ENCODE data around the gene BCL11B.

BCL11B gene

GRCh38 chr14:99224116-99224910 lies 47.7 kb downstream of the BCL11B start:
- CTCF ChIA-PET: interaction anchor here (0.7 to 1.3 kb wide), 2 partner anchors 15 to 24 kb away, joined by 3 read pairs; no protein-coding TSS in a partner anchor
- POLR2A ChIA-PET: interaction anchor here (1.4 kb wide), 1 partner anchor 10 kb away, joined by 4 read pairs; no protein-coding TSS in a partner anchor
- TF ChIP-seq PKNOX1 (IDR thresholded peaks at IDR 0.05): no peak
- TF ChIP-seq FOXK2 (IDR thresholded peaks at IDR 0.05): no peak
- no peak for DNase-seq (ENCODE audit: extremely low spot score)

GRCh38 chr14:99221445-99221844 lies 50.6 kb downstream of the BCL11B start:
- no peak for TF ChIP-seq ZNF384 (IDR thresholded peaks at IDR 0.05)
- no peak for TF ChIP-seq SP1 (IDR thresholded peaks at IDR 0.05)
- TF ChIP-seq PKNOX1 (IDR thresholded peaks at IDR 0.05): no peak
- no peak for TF ChIP-seq NFRKB (IDR thresholded peaks at IDR 0.05)
- TF ChIP-seq BHLHE40 (IDR thresholded peaks at IDR 0.05; ENCODE audit: borderline replicate concordance): no peak
- no peak for TF ChIP-seq CTBP1 (IDR thresholded peaks at IDR 0.05; ENCODE audit: borderline replicate concordance)
- no peak for TF ChIP-seq ELF4 (IDR thresholded peaks at IDR 0.05)
- TF ChIP-seq L3MBTL2 (conservative IDR thresholded peaks at IDR 0.05): no peak
- TF ChIP-seq ARNT (IDR thresholded peaks at IDR 0.05): no peak
- no peak for TF ChIP-seq FOXA1 (IDR thresholded peaks at IDR 0.05)
- no peak for TF ChIP-seq TARDBP (IDR thresholded peaks at IDR 0.05)
- no peak for TF ChIP-seq FOXK2 (IDR thresholded peaks at IDR 0.05)
- TF ChIP-seq FOXM1 (IDR thresholded peaks at IDR 0.05; ENCODE audit: borderline replicate concordance): no peak
- no peak for TF ChIP-seq HDGF (IDR thresholded peaks at IDR 0.05; ENCODE audit: borderline replicate concordance)
- TF ChIP-seq LEF1 (IDR thresholded peaks at IDR 0.05; ENCODE audit: borderline replicate concordance): no peak
- no peak for TF ChIP-seq SUZ12 (IDR thresholded peaks at IDR 0.05)
- no peak for DNase-seq (ENCODE audit: extremely low spot score)
- ChIA-PET CTCF (no interaction called here), POLR2A (no interaction called here)

GRCh38 chr14:99217066-99217955 lies 54.7 kb downstream of the BCL11B start:
- POLR2A ChIA-PET: no interaction called here
- no peak for DNase-seq (ENCODE audit: extremely low spot score)
- CTCF ChIA-PET: interaction anchor here (2.3 kb wide), 1 partner anchor 14 kb away, joined by 5 read pairs; no protein-coding TSS in a partner anchor
- TF ChIP-seq TARDBP (IDR thresholded peaks at IDR 0.05): no peak
- TF ChIP-seq NFRKB (IDR thresholded peaks at IDR 0.05): no peak
- no peak for TF ChIP-seq SUZ12 (IDR thresholded peaks at IDR 0.05)
- TF ChIP-seq FOXK2 (IDR thresholded peaks at IDR 0.05): no peak
- TF ChIP-seq FOXM1 (IDR thresholded peaks at IDR 0.05; ENCODE audit: borderline replicate concordance): no peak
- no peak for TF ChIP-seq ARNT (IDR thresholded peaks at IDR 0.05)
- no peak for TF ChIP-seq FOXA1 (IDR thresholded peaks at IDR 0.05)
- no peak for TF ChIP-seq LEF1 (IDR thresholded peaks at IDR 0.05; ENCODE audit: borderline replicate concordance)
- TF ChIP-seq PKNOX1 (IDR thresholded peaks at IDR 0.05): no peak
- no peak for TF ChIP-seq L3MBTL2 (conservative IDR thresholded peaks at IDR 0.05)
- TF ChIP-seq CTBP1 (IDR thresholded peaks at IDR 0.05; ENCODE audit: borderline replicate concordance): no peak
- TF ChIP-seq HDGF (IDR thresholded peaks at IDR 0.05; ENCODE audit: borderline replicate concordance): no peak

- ChIA-PET POLR2A (no interaction called here), CTCF (no interaction called here)
- DNase-seq (ENCODE audit: extremely low spot score): no peak
- TF ChIP-seq HDGF (IDR thresholded peaks at IDR 0.05; ENCODE audit: borderline replicate concordance): no peak
- TF ChIP-seq ELF4 (IDR thresholded peaks at IDR 0.05): no peak
- TF ChIP-seq PKNOX1 (IDR thresholded peaks at IDR 0.05): no peak
- TF ChIP-seq L3MBTL2 (conservative IDR thresholded peaks at IDR 0.05): no peak
- no peak for TF ChIP-seq ZNF384 (IDR thresholded peaks at IDR 0.05)
- TF ChIP-seq FOXA1 (IDR thresholded peaks at IDR 0.05): no peak
- no peak for TF ChIP-seq BHLHE40 (IDR thresholded peaks at IDR 0.05; ENCODE audit: borderline replicate concordance)
- no peak for TF ChIP-seq LEF1 (IDR thresholded peaks at IDR 0.05; ENCODE audit: borderline replicate concordance)
- TF ChIP-seq FOXK2 (IDR thresholded peaks at IDR 0.05): no peak
- no peak for TF ChIP-seq SUZ12 (IDR thresholded peaks at IDR 0.05)
- no peak for TF ChIP-seq FOXM1 (IDR thresholded peaks at IDR 0.05; ENCODE audit: borderline replicate concordance)
These were observed 55.8 kb downstream of the BCL11B start for GRCh38 chr14:99216191-99216590.

- TF ChIP-seq FOXM1 (IDR thresholded peaks at IDR 0.05; ENCODE audit: borderline replicate concordance): no peak
- TF ChIP-seq BHLHE40 (IDR thresholded peaks at IDR 0.05; ENCODE audit: borderline replicate concordance): no peak
- TF ChIP-seq SP1 (IDR thresholded peaks at IDR 0.05): no peak
- TF ChIP-seq L3MBTL2 (conservative IDR thresholded peaks at IDR 0.05): no peak
- no peak for TF ChIP-seq ZNF384 (IDR thresholded peaks at IDR 0.05)
- TF ChIP-seq SUZ12 (IDR thresholded peaks at IDR 0.05): no peak
- no peak for TF ChIP-seq LEF1 (IDR thresholded peaks at IDR 0.05; ENCODE audit: borderline replicate concordance)
- TF ChIP-seq HDGF (IDR thresholded peaks at IDR 0.05; ENCODE audit: borderline replicate concordance): no peak
- no peak for TF ChIP-seq PKNOX1 (IDR thresholded peaks at IDR 0.05)
- TF ChIP-seq NFRKB (IDR thresholded peaks at IDR 0.05): no peak
- TF ChIP-seq FOXA1 (IDR thresholded peaks at IDR 0.05): no peak
- TF ChIP-seq FOXK2 (IDR thresholded peaks at IDR 0.05): no peak
- TF ChIP-seq ARNT (IDR thresholded peaks at IDR 0.05): no peak
- no peak for TF ChIP-seq CTBP1 (IDR thresholded peaks at IDR 0.05; ENCODE audit: borderline replicate concordance)
- TF ChIP-seq ELF4 (IDR thresholded peaks at IDR 0.05): no peak
- ChIA-PET POLR2A (interaction anchor here (1.7 to 1.8 kb wide), 2 partner anchors 9 to 19 kb away, joined by 4 to 6 read pairs; no protein-coding TSS in a partner anchor), CTCF (interaction anchor here (0.8 kb wide), 1 partner anchor 14 kb away, joined by 3 read pairs; no protein-coding TSS in a partner anchor)
- no peak for DNase-seq (ENCODE audit: extremely low spot score)
These were observed 56.7 kb downstream of the BCL11B start for GRCh38 chr14:99215277-99215676.

Data from HEK293T (cell line).